Caco-2 (cell line): ENCODE data around the gene ASMT. TPM values are rescaled to one million over a fixed set of nuclear protein-coding genes. Genes with fewer than 3 reads are reported as not detected.

Experiments used
- BruUV-seq: library from RNA; stranded (reverse); fragments of 400-500 nt; replicated peaks from 2 replicates; lab custom pipeline; 2021; lab: Mats Ljungman, UMichigan
- CTCF ChIA-PET: fragments of 300-600 bp; sonication (Branson Sonifier 250); formaldehyde crosslinking; loops from one replicate; lab custom pipeline; 2022; ENCODE audit warnings: antibody characterized with exemption; lab: Charles Lee
- POLR2A ChIA-PET: fragments of 300-600 bp; sonication (Branson Sonifier 250); formaldehyde crosslinking; loops from one replicate; lab custom pipeline; 2022; ENCODE audit warnings: antibody characterized with exemption; lab: Charles Lee
- DNase-seq, 2 experiments: peaks; one replicate each; pipeline versions ENCODE4 v3.0.0 to v3.0.0-alpha.2; 2020 to 2022
- H3K27me3 ChIP-seq: replicated peaks from 2 replicates; pipeline ENCODE4 v1.6.0; 2011; ENCODE audit warnings: low read length; ENCODE audit not compliant: control insufficient read depth, insufficient read depth
- H3K36me3 ChIP-seq: 2 replicates; pipeline ENCODE4 v1.5.1; 2011; ENCODE audit warnings: low read length; ENCODE audit not compliant: control insufficient read depth, insufficient read depth
- H3K4me1 ChIP-seq: fragments of 250-450 bp; sonication (Bioruptor Pico); 2 replicates; pipeline ENCODE4 v1.5.1; 2020; ENCODE audit warnings: mild to moderate bottlenecking
- H3K4me3 ChIP-seq: 2 replicates; pipeline ENCODE4 v1.5.1; 2011; ENCODE audit warnings: low read depth, mild to moderate bottlenecking, control low read depth, low read length
- H3K9me3 ChIP-seq: fragments of 250-450 bp; sonication (Bioruptor Pico); 2 replicates; pipeline ENCODE4 v1.5.1; 2020; ENCODE audit warnings: mild to moderate bottlenecking, moderate library complexity
- H3K27ac Mint-ChIP-seq: one replicate; pipeline ENCODE4 v1.8.0; 2022; ENCODE audit warnings: mixed read lengths; ENCODE audit not compliant: unreplicated experiment
- H3K27me3 Mint-ChIP-seq: one replicate; pipeline ENCODE4 v1.8.0; 2022; ENCODE audit warnings: mixed read lengths; ENCODE audit not compliant: insufficient read depth, unreplicated experiment
- H3K36me3 Mint-ChIP-seq: one replicate; pipeline ENCODE4 v1.8.0; 2022; ENCODE audit warnings: mild to moderate bottlenecking, mixed read lengths; ENCODE audit not compliant: insufficient read depth, unreplicated experiment
- H3K4me1 Mint-ChIP-seq: one replicate; pipeline ENCODE4 v1.8.0; 2022; ENCODE audit warnings: low read depth, mixed read lengths; ENCODE audit not compliant: unreplicated experiment
- H3K4me3 Mint-ChIP-seq: one replicate; pipeline ENCODE4 v1.8.0; 2022; ENCODE audit warnings: mild to moderate bottlenecking, moderate library complexity, mixed read lengths; ENCODE audit not compliant: unreplicated experiment
- H3K9me3 Mint-ChIP-seq: one replicate; pipeline ENCODE4 v1.8.0; 2022; ENCODE audit warnings: mixed read lengths; ENCODE audit not compliant: unreplicated experiment
- intact Hi-C: fragments of 100-400 bp; cut with micrococcal nuclease; formaldehyde crosslinking; loops from one replicate; pipeline ENCODE4 v1.10.0; 2022; ENCODE audit not compliant: unreplicated experiment
- total RNA-seq: library from RNA; stranded (reverse); gene quantifications from 2 replicates; pipeline ENCODE4 v1.2.3, GENCODE V29; 2022
- TF ChIP-seq, protein P1 (sequence below), 2 experiments: fragments of 200-600 bp in 1 of 2; IDR thresholded peaks; 1 replicate in 1 of 2; 2 replicates in 1 of 2; pipeline versions ENCODE4 v1.5.1 to v1.8.0; 2011 to 2022; ENCODE audit warnings: antibody characterized with exemption in 1 of 2, control low read depth in 1 of 2, inconsistent platforms in 1 of 2, low read depth in 1 of 2, low read length in 1 of 2, mild to moderate bottlenecking in 1 of 2, moderate library complexity in 1 of 2; ENCODE audit not compliant: insufficient read depth in 1 of 2, severe bottlenecking in 1 of 2, unreplicated experiment in 1 of 2

ASMT gene
- total RNA-seq, 1 experiment from 2014 or later, result not detected

DNA sequence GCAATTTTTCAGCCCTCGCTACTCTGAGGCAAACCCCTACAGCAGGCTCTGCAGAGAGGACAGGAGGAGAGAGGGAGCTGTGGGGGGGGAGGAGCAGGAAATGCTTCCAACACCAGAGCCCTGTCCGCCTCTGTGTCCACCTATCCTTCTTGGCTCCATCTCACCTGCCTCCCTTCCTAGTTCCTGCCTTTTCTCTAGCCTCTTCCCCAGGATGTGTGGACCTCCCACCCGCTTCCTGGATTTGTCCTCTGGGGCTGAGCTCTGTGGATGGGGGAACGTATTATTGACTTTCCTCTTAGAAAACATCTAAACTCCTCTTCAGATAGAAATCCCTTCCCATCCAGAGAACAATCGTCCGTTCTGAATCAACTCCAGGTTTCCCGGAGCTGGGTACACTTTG lies 14.4 kb downstream of the ASMT start:
- intact Hi-C loops, result no loop called here
- CTCF ChIA-PET, result no interaction called here

DNA sequence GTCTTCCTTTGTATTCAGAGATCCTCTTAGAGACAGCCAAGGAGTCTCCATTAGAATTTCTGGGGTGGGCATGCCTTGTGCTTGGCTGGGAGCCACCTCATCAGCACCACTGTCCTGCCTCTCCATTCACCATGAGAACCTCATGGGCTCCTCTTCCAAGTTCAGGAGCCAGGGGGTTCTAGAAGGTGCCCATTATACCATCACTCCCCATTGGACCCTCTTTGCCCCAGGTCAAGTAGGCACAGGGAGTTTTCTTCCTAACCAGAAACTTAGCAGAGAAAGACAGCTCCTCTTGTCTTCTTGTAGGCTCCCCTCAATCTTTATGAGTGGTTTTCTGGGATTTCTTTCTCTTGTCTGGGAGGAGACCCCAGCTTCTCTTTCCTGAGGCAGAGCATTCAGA lies 31.1 kb downstream of the ASMT start:
- ChIA-PET CTCF (no interaction called here), POLR2A (no interaction called here)
- Histone ChIP-seq H3K9me3 (peaks cover 4% of the 10 kb centered on the region; the same call in 1 of the 2 replicates), H3K4me3 (no peak overlapping the region), H3K36me3 (no peaks in the 10 kb centered on the region), H3K4me1 (no peaks in the 10 kb centered on the region), H3K27me3 (no peaks in the 10 kb centered on the region)
- intact Hi-C loops, result no loop called here
- Mint-ChIP-seq H3K9me3 (peaks cover 28% of the 10 kb centered on the region), H3K27ac (no peak overlapping the region), H3K27me3 (no peaks in the 10 kb centered on the region), H3K4me3 (no peak overlapping the region), H3K36me3 (no peaks in the 10 kb centered on the region), H3K4me1 (no peaks in the 10 kb centered on the region)
- TF ChIP-seq, protein P1, sequence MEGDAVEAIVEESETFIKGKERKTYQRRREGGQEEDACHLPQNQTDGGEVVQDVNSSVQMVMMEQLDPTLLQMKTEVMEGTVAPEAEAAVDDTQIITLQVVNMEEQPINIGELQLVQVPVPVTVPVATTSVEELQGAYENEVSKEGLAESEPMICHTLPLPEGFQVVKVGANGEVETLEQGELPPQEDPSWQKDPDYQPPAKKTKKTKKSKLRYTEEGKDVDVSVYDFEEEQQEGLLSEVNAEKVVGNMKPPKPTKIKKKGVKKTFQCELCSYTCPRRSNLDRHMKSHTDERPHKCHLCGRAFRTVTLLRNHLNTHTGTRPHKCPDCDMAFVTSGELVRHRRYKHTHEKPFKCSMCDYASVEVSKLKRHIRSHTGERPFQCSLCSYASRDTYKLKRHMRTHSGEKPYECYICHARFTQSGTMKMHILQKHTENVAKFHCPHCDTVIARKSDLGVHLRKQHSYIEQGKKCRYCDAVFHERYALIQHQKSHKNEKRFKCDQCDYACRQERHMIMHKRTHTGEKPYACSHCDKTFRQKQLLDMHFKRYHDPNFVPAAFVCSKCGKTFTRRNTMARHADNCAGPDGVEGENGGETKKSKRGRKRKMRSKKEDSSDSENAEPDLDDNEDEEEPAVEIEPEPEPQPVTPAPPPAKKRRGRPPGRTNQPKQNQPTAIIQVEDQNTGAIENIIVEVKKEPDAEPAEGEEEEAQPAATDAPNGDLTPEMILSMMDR (IDR thresholded peaks at IDR 0.05; ENCODE audit: insufficient read depth in 1 of 2, low read depth in 1 of 2, low read length in 1 of 2, severe bottlenecking in 1 of 2, unreplicated experiment in 1 of 2), result no peak
- BruUV-seq, result no TSS peak
- DNase-seq, result no peak

More for the DNA sequence above, 14.4 kb downstream of the ASMT start:
- no peak overlapping the region for H3K4me3 ChIP-seq
- TF ChIP-seq, protein P1 (IDR thresholded peaks at IDR 0.05; ENCODE audit: insufficient read depth in 1 of 2, low read depth in 1 of 2, low read length in 1 of 2, severe bottlenecking in 1 of 2, unreplicated experiment in 1 of 2), result no peak
- POLR2A ChIA-PET, result no interaction called here
- no peak for DNase-seq
- no peaks in the 10 kb centered on the region for H3K4me1 ChIP-seq
- H3K9me3 ChIP-seq, result no peaks in the 10 kb centered on the region
- no peaks in the 10 kb centered on the region for H3K4me1 Mint-ChIP-seq
- no peaks in the 10 kb centered on the region for H3K27me3 Mint-ChIP-seq
- no peaks in the 10 kb centered on the region for H3K36me3 Mint-ChIP-seq
- peaks cover 12% of the 10 kb centered on the region for H3K9me3 Mint-ChIP-seq
- no peaks in the 10 kb centered on the region for H3K27me3 ChIP-seq
- no peak overlapping the region for H3K27ac Mint-ChIP-seq
- no TSS peak for BruUV-seq
- H3K4me3 Mint-ChIP-seq, result no peak overlapping the region
- no peaks in the 10 kb centered on the region for H3K36me3 ChIP-seq

DNA sequence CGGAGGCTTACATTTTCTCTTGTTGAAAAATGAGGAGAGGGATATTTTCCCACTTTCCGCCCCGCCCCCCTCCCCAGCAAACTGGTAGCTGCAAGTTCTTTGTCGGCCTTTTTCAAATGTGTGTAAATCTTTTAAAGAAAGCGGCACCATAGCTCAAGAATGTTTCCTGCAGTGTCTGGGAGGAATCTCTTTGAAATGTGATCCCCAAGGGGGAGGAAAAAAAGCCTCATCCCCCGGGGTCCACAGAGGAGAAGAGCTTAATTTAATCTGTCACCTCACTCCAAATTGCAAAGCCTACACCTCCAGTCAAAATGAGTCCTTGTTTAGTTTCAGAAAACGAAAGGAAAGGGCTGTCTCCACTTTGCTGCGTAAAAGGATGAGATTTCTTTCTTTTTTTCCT lies 34.8 kb downstream of the ASMT start:
- peaks cover 18% of the 10 kb centered on the region for H3K9me3 Mint-ChIP-seq
- BruUV-seq, result no TSS peak

More for the DNA sequence above, 34.8 kb downstream of the ASMT start:
- no peaks in the 10 kb centered on the region for H3K27me3 ChIP-seq
- H3K36me3 Mint-ChIP-seq, result no peaks in the 10 kb centered on the region
- no peak overlapping the region for H3K4me3 Mint-ChIP-seq
- H3K4me1 Mint-ChIP-seq, result no peaks in the 10 kb centered on the region
- CTCF ChIA-PET, result no interaction called here
- no peaks in the 10 kb centered on the region for H3K36me3 ChIP-seq
- H3K27me3 Mint-ChIP-seq, result no peaks in the 10 kb centered on the region
- peaks cover 4% of the 10 kb centered on the region; the same call in 1 of the 2 replicates for H3K9me3 ChIP-seq
- intact Hi-C loops, result no loop called here
- H3K4me1 ChIP-seq, result no peaks in the 10 kb centered on the region
- POLR2A ChIA-PET, result no interaction called here
- DNase-seq, result no peak
- no peak overlapping the region for H3K27ac Mint-ChIP-seq
- no peak overlapping the region for H3K4me3 ChIP-seq
- TF ChIP-seq, protein P1 (IDR thresholded peaks at IDR 0.05; ENCODE audit: insufficient read depth in 1 of 2, low read depth in 1 of 2, low read length in 1 of 2, severe bottlenecking in 1 of 2, unreplicated experiment in 1 of 2), result no peak
